SW 1271 (cell line): ENCODE measurements around the gene SAA1.
A peak's percentile ranks its signal among the peaks of the same experiment; 100 is the strongest.

Experiments used
- DNase-seq, 2 experiments: peaks; one replicate each; lab custom pipeline; 2025; lab: John Stamatoyannopoulos, UW

SAA1 gene

GRCh38 chr11:18310800-18311340 is 44.8 kb downstream of the SAA1 start:
- no peak for DNase-seq

- DNase-seq, result no peak
Observed at GRCh38 chr11:18312012-18312411, 45.9 kb downstream of the SAA1 start.

GRCh38 chr11:18312663-18313420 is 46.8 kb downstream of the SAA1 start:
- peak; percentile 17 to 68 for DNase-seq

- DNase-seq, result no peak
Observed at GRCh38 chr11:18313965-18314763, 48.1 kb downstream of the SAA1 start.

- no peak for DNase-seq
Observed at GRCh38 chr11:18314784-18315523, 48.9 kb downstream of the SAA1 start.

GRCh38 chr11:18315893-18316292 is 49.8 kb downstream of the SAA1 start:
- DNase-seq, result no peak

- DNase-seq, result no peak
Observed at GRCh38 chr11:18317551-18317950, 51.5 kb downstream of the SAA1 start.
